HG03575 (cell line): ENCODE measurements around the gene ULBP1.
"Not testable (repeated sequence)": the region's sequence is repeated elsewhere in the genome, so short reads cannot be mapped to it uniquely, and the experiment has no call there.

ENCODE experiments used
- ATAC-seq: cut with Tn5 transposase; IDR thresholded peaks from one replicate; pipeline ENCODE4 v1.9.1; 2021; ENCODE audit not compliant: unreplicated experiment, insufficient number of reproducible peaks, low FRiP score; ENCODE audit errors: extremely low read depth

Gene ULBP1

GRCh38 chr6:149929422-149929821 is 34.3 kb upstream of the ULBP1 start:
- no peak for ATAC-seq

- ATAC-seq: no peak
Observed at GRCh38 chr6:149931501-149931900, 32.2 kb upstream of the ULBP1 start.

- ATAC-seq: no peak
Observed at GRCh38 chr6:149933036-149933435, 30.7 kb upstream of the ULBP1 start.

- ATAC-seq: no peak
Observed at GRCh38 chr6:149933461-149933860, 30.3 kb upstream of the ULBP1 start.

GRCh38 chr6:149934249-149935156 is 29.2 kb upstream of the ULBP1 start:
- ATAC-seq: no peak

GRCh38 chr6:149935246-149935645 is 28.5 kb upstream of the ULBP1 start:
- ATAC-seq: no peak

- no peak for ATAC-seq
Observed at GRCh38 chr6:149935668-149936067, 28.1 kb upstream of the ULBP1 start.

GRCh38 chr6:149936743-149937142 is 27.0 kb upstream of the ULBP1 start:
- no peak for ATAC-seq

- not testable (repeated sequence) for ATAC-seq
Observed at GRCh38 chr6:149938013-149938570, 25.7 kb upstream of the ULBP1 start.

- ATAC-seq: peak; percentile 70
Observed at GRCh38 chr6:149938571-149939355, 25.0 kb upstream of the ULBP1 start.

GRCh38 chr6:149939356-149939648 is 24.4 kb upstream of the ULBP1 start:
- no peak for ATAC-seq

GRCh38 chr6:149939909-149940671 is 23.7 kb upstream of the ULBP1 start:
- ATAC-seq: no peak

- ATAC-seq: no peak
Observed at GRCh38 chr6:149940672-149940982, 23.1 kb upstream of the ULBP1 start.

- no peak for ATAC-seq
Observed at GRCh38 chr6:149941583-149942460, 21.9 kb upstream of the ULBP1 start, which contains the start of gene ULBP2. ULBP2 (plus strand) TSS chr6:149942014; CDS start chr6:149942073, 59 bp downstream.

- no peak for ATAC-seq
Observed at GRCh38 chr6:149942461-149942829, 21.3 kb upstream of the ULBP1 start.

- ATAC-seq: not testable (repeated sequence)
Observed at GRCh38 chr6:149943321-149943720, 20.4 kb upstream of the ULBP1 start.

- not testable (repeated sequence) for ATAC-seq
Observed at GRCh38 chr6:149945276-149945675, 18.5 kb upstream of the ULBP1 start.

- not testable (repeated sequence) for ATAC-seq
Observed at GRCh38 chr6:149946631-149947030, 17.1 kb upstream of the ULBP1 start.
